DOHH2 (cell line): ENCODE measurements around the gene UVRAG.

ENCODE experiments used
- EZH2phosphoT487 ChIP-seq: fragments of 200-600 bp; sonication (generic); IDR thresholded peaks from 2 replicates; pipeline ENCODE4 v1.6.1; 2017; ENCODE audit warnings: borderline replicate concordance, mild to moderate bottlenecking, antibody characterized with exemption, low read length, moderate library complexity, mixed read lengths
- TF ChIP-seq, protein P1 (sequence below): fragments of 200-600 bp; sonication (generic); IDR thresholded peaks from one replicate; pipeline ENCODE4 v1.5.1; 2014; ENCODE audit warnings: antibody characterized with exemption, mild to moderate bottlenecking, low read depth, low read length; ENCODE audit not compliant: poor library complexity, severe bottlenecking

GRCh38 chr11:76044750-76045320 lies 229.8 kb downstream of the UVRAG start:
- TF ChIP-seq, protein P1, sequence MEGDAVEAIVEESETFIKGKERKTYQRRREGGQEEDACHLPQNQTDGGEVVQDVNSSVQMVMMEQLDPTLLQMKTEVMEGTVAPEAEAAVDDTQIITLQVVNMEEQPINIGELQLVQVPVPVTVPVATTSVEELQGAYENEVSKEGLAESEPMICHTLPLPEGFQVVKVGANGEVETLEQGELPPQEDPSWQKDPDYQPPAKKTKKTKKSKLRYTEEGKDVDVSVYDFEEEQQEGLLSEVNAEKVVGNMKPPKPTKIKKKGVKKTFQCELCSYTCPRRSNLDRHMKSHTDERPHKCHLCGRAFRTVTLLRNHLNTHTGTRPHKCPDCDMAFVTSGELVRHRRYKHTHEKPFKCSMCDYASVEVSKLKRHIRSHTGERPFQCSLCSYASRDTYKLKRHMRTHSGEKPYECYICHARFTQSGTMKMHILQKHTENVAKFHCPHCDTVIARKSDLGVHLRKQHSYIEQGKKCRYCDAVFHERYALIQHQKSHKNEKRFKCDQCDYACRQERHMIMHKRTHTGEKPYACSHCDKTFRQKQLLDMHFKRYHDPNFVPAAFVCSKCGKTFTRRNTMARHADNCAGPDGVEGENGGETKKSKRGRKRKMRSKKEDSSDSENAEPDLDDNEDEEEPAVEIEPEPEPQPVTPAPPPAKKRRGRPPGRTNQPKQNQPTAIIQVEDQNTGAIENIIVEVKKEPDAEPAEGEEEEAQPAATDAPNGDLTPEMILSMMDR = no peak
- no peak for TF ChIP-seq EZH2phosphoT487
